ENCODE measurements around the gene SORCS3. TPM values are rescaled to one million over a fixed set of nuclear protein-coding genes. Genes with fewer than 3 reads are reported as not detected.

The SORCS3 gene
- total RNA-seq, 1 experiment from 2014 or later: not detected

- H3K27me3 ChIP-seq (ENCODE audit: insufficient read depth, low read length): no peaks in the 10 kb centered on the region
- no peak overlapping the region for H3K4me2 ChIP-seq (ENCODE audit: low read length)
- no peak overlapping the region for H3K4me3 ChIP-seq (replicated peaks in 1 of 2; ENCODE audit: low read depth in 1 of 2, low read length in 2 of 2)
- RAD21 ChIA-PET (ENCODE audit: low non-redundant PET in 1 of 2, low total read pairs in 2 of 2, uncharacterized antibody in 2 of 2, unreplicated experiment in 2 of 2): interaction anchor here in 1 of 2 experiments (0.6 kb wide), 1 partner anchor 43 kb away, joined by 6 read pairs; no protein-coding TSS in a partner anchor
- H3K9me3 ChIP-seq (ENCODE audit: control insufficient read depth in 1 of 2, insufficient read depth in 1 of 2, low read depth in 1 of 2, low read length in 2 of 2): no peaks in the 10 kb centered on the region
- no peak overlapping the region for H2AFZ ChIP-seq (ENCODE audit: low read depth, low read length, poor library complexity, severe bottlenecking)
- CTCF ChIA-PET: interaction anchor here (1.5 kb wide), 1 partner anchor 14 kb away, joined by 3 read pairs; no protein-coding TSS in a partner anchor
- H3K27ac ChIP-seq (ENCODE audit: low read depth, low read length): no peak overlapping the region
- no peaks in the 10 kb centered on the region for H3K79me2 ChIP-seq (ENCODE audit: insufficient read depth, low read length)
- DNase-seq (ENCODE audit: low read depth, low spot score) (no peak), ATAC-seq (no peak)
- POLR2A ChIA-PET: no interaction called here
- intact Hi-C loops (cut with micrococcal nuclease): no loop called here
- no peaks in the 10 kb centered on the region for H3K9me2 ChIP-seq (ENCODE audit: insufficient read depth)
- TF ChIP-seq CTCF (IDR thresholded peaks at IDR 0.05 in 2 of 3, conservative IDR thresholded peaks at IDR 0.05 in 1 of 3; ENCODE audit: borderline replicate concordance in 1 of 3, insufficient read depth in 1 of 3, low read depth in 2 of 3, low read length in 2 of 3): no peak
- TF ChIP-seq ZFX (IDR thresholded peaks at IDR 0.05): no peak
- no peak for TF ChIP-seq EGR1 (IDR thresholded peaks at IDR 0.05; ENCODE audit: low read depth)
- TF ChIP-seq CBX3 (IDR thresholded peaks at IDR 0.05; ENCODE audit: low read depth): no peak
- no peak for TF ChIP-seq EZH2 (IDR thresholded peaks at IDR 0.05)
- TF ChIP-seq ELF1 (IDR thresholded peaks at IDR 0.05; ENCODE audit: borderline replicate concordance, low read depth): no peak
- no peak for TF ChIP-seq SRF (IDR thresholded peaks at IDR 0.05; ENCODE audit: low read depth)
- no peak for TF ChIP-seq ZBTB33 (IDR thresholded peaks at IDR 0.05; ENCODE audit: extremely low read depth, insufficient replicate concordance, low read length)
- no peak for TF ChIP-seq JUND (IDR thresholded peaks at IDR 0.05)
- no peak for TF ChIP-seq SP1 (IDR thresholded peaks at IDR 0.05; ENCODE audit: low read depth)
- no peak for TF ChIP-seq MAX (IDR thresholded peaks at IDR 0.05)
- H3K4me1 ChIP-seq (ENCODE audit: control insufficient read depth in 1 of 2, insufficient read depth in 2 of 2, low read length in 2 of 2): peaks cover 15 to 40% of the 10 kb centered on the region in 2 experiments
- H4K20me1 ChIP-seq (ENCODE audit: insufficient read depth): no peaks in the 10 kb centered on the region
- no peak overlapping the region for H3K9ac ChIP-seq (ENCODE audit: low read length)
- H3K36me3 ChIP-seq (ENCODE audit: control insufficient read depth in 1 of 2, insufficient read depth in 2 of 2, low read length in 2 of 2): no peaks in the 10 kb centered on the region
- no TSS peak for BruUV-seq (replicated peaks)
These were observed 170.1 kb downstream of the SORCS3 start for GRCh38 chr10:104811166-104811565.
